DMS153 treated with DMSO at 0.1 percent for 48 hours (cell line): Measurements from ENCODE around the gene PIBF1.
"Not testable (repeated sequence)": the region's sequence is repeated elsewhere in the genome, so short reads cannot be mapped to it uniquely, and the experiment has no call there.

Source experiments
- DNase-seq: peaks from one replicate; lab custom pipeline; 2025; ENCODE audit not compliant: unreplicated experiment; lab: John Stamatoyannopoulos, UW

Gene PIBF1

DNA sequence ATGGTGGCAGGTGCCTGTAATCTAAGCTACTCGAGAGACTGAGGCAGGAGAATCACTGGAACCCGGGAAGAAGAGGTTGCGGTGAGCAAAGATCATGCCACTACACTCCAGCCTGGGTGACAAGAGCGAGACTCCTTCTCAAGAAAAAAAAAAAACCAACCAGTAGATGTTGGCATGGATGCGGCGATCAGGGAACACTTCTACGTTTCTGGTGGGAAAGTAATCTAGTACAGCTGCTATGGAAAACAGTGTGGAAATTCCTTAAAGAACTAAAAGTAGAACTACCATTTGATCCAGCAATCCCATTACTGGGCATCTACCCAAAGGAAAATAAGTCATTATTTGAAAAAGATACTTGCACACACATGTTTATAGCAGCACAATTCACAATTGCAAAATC, 119.6 kb downstream of the PIBF1 start:
- DNase-seq, result not testable (repeated sequence)

DNA sequence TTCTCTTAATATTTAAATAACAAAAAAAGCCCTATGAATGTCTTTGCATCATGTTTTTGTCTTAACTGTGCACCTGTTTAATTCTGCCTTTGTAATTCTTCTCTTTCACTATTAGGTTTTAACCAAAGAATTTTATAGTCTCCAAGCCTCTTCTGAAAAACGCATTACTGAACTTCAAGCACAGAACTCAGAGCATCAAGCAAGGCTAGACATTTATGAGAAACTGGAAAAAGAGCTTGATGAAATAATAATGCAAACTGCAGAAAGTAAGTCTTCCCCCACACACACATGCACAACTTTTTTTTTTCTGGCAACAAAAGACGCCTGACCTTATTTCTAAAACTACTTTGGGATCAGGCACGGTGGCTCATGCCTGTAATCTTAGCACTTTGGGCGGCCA, 126.5 kb downstream of the PIBF1 start:
- DNase-seq, result no peak

DNA sequence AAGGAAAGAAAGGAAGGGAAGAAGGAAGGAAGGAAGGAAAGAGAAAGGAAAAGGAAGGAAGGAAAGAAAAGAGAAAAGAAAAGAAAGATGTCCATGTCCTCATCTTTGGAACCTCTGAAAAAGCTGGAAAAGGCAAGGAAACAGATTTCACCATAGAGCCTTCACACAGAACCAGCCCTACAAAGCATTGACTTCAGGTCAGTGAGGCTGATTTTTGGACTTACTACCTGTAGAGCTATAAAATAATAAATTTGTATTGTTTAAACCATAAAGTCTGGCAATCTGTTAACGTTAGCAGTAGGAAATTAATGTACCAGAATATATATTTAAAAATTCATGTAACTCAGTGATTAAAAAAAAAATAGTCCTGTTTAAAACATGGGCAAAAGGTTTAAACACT, 130.0 kb downstream of the PIBF1 start:
- no peak for DNase-seq

DNA sequence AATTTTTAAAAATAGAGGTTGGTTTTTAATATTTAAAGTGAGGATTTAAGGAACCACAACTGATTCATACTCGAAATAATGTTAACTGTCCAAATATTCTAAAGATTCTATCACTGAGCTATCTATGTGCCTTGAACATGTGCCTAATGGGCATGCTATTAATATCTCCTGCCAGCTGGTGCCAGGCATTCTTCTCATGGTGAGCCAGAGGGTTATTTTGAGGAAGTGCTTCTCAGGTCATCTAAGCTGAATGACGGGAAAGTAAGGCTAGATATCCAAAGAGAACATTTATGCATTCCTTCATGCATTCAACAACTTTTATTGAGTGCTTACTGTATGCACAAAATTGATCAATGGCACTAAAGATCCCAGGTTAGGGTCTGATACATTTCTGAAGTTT, 138.2 kb downstream of the PIBF1 start:
- no peak for DNase-seq

DNA sequence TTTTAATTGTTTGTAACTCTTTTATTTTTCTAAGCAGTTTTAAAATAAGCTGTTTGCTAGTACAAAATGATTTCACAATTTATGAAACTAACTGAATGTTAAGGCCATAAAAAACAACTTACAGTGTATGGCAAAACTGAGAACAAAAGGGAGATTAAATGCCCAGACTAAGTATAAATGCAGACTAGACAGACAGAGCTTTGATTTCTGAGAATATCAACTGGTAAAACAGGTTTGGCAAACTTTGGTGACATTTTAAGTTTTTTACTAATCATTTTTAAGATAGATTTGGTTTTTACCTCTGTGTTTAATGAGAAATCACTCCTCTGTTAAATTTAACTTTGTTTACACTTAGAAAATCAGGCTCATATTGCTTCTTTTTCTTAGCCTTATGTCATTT, 149.4 kb downstream of the PIBF1 start:
- DNase-seq, result no peak

DNA sequence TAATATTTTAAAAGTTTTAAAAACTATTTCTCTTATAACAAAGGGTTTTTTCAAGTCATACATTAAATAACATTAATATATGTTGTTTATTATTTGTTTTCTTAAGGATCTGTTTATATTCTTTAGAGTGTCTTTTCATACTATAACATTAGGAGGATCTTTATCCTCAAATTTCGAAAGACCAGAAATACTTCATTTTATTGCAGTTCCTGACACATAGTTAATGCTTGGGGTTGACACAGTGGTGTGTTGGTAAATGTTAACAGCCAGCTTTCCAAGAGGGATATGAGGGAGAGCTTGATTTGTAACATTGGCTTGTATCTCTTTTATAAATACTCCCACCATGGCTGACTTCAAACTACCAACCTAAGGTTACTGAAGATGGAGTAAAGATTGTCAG, 150.3 kb downstream of the PIBF1 start:
- no peak for DNase-seq

DNA sequence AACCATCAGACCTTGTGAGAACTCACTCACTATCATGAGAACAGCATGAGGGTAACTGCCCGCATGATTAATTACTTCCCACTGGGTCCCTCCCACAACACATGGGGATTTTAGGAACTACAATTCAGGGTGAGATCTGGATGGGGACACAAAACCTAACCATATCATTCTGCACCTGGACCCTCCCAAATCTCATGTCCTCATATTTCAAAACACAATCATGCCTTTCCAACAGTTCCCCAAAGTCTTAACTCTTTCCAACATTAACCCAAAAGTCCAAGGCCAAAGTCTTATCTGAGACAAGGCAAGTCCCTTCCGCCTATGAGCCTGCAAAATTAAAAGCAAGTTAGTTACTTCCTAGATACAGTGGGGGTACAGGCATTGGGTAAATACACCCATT, 164.3 kb downstream of the PIBF1 start:
- not testable (repeated sequence) for DNase-seq

DNA sequence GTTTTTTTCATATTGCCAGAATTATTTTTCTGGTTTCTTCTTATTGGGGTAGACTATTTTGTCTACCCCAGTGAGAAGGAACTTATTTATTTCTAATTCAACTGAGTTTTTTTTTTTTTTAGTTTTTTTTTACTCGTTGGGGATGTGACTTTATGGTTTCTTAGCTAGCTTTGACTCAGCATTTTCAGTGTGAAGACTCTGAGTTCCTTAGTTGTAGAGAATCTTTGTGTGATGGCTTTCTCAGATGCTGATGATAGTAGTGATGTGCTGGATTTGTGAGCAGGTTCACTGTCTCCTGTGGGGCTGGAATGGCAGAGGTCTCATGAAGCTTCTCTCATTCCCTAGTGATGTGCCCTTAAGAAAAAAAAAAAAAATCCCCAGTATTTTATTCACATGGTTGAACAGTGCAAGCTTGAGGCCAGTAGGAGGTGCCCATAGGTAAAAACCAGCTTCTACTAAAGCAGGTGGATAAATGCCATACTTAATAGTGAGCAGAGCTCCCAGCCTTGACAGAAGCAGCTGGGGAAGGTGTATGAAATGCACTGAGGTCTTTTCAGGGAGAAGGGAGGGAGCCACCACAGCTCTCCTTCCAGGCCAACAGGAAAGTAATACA, 170.7 kb downstream of the PIBF1 start:
- DNase-seq, result no peak

DNA sequence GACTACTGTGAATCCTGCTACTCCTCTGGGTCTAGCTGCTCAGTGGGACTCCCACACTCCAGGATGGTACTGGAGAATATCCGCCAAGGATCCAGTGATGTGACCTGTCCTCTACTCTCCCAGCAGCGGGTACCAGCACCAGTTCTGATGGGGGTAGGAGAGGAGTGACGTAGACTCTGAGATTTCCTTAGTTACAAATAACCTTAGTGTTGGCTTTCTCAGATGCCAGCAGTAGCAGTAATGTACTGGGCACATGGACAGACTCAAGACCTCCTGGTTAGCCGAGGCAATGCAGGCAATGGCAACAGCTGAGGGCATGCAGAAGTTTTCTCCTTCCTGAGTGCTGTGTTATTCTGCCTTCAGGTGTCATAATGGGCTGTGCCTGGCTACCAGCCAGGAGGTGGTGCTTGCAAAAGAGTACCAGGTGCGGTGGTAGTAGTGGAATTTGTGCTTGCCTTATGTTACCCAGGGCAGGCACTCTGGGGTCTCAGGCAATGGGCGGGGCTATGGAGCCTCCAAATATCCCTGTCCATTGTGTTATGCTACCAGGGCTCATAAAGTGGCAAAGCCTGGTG, 171.5 kb downstream of the PIBF1 start:
- DNase-seq, result no peak

DNA sequence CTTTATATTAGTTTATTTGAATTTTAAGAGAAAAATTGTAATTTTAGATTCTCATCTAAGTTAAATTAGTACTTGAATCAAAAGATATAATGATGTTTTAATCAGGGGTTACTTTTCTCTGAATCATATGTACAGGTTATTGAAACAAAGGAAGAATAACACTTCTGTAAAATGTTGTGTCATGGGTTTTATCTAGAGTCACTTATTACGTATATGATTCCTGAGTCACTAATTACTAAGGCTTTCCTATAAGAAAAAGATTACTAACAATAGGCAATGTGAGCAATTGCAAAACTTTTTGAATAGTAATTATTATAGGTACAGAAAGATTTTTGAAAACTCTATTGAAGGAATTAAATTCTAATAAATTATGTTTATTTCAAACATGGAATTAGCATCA, 177.7 kb downstream of the PIBF1 start:
- no peak for DNase-seq

DNA sequence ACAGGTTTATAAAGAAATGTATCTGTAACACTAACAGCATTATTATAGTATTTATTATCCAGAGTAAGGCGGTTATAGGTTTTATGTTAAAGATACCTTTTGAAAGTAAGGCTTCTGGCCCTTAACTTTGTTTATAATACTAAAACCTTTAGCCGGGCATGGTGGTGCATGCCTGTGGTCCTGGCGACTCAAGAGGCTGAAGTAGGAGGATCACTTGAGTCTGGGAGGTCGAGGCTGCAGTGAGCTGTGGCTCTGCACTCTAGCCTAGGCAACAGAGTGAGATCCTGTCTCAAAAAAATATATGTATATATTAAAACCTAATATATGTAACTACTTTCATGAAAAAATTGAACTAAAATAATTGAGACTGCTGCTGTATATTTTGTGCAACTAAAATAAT, 178.2 kb downstream of the PIBF1 start:
- DNase-seq, result peak; percentile 43

DNA sequence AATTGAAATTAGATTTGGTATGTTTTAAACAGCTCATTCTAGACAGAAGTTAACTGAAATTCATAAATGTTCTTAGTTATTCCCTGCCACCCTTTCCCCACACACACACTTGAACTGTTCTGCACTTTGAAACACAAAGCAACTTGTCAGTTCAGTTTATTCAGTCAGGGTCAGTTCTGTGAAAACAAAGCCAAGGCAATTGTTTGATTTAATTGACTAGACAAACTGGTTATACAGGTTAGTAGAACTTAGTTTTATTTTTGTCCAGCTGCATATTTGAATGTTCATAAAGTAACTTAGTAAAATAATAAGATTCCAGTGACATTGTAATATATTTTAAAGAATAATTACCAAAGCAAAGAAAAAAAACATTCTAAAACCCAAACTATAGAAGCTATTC, 178.6 kb downstream of the PIBF1 start:
- peak; percentile 92 for DNase-seq

DNA sequence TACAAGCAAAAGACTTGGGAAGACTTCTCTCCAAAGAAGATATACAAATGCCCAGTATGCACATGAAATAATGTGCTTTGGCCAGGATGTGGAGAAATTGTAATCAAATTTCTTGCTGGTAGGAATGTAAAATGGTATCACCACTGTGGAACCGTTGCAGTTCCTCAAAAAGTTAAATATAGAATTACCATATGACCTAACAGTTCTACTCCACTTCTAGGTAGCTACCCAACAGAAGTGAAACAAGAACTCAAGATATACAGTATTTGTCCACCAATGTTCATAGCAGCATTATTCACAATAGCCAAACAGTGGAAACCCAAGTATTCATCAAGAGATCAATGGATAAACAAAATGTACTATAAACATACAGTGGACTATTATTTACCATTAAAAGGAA, 181.8 kb downstream of the PIBF1 start:
- DNase-seq, result no peak

DNA sequence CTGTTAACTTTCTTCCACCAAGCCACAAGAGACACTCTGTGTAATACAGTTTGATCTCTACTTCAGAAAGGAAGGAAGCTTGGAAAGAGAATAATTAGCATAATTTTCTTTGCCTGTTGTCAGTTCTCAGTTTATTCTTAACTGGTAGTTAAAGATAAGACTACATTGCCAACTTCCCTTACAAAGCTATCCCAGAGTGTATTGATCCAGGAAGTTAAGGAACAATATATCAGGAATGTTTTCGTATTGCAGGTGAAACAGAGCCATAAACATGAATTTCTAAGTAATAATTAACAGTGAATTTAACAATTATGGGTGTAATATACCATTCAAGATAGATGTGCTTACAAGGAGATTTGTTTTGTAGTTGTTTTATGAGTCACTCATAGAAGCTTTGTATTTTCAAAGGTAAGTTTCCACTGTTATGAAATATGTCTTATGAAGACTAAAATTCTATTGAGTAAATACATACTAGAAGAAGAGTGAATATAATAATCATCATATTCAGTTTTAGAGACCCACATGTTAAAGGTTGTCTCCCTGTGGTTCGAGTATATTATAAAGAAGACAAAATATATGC, 188.5 kb downstream of the PIBF1 start:
- DNase-seq, result no peak

DNA sequence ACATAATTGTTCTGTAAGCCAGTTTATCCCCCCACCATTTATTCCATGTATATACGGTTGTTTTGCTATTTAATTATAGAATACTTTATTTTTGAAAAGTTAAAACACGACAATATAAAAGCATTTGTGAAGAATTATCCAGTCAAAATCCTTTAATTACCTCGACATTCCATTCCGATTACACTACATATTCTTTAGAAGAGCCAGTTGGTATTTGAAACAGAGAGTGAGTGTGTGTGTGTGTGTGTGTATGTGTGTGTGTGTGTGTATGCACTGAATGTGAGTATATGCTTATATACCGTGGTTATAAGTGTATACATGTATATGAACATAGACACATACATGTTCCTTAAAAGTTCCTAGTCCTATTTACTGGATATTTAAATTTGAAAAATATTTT, 189.0 kb downstream of the PIBF1 start:
- no peak for DNase-seq

DNA sequence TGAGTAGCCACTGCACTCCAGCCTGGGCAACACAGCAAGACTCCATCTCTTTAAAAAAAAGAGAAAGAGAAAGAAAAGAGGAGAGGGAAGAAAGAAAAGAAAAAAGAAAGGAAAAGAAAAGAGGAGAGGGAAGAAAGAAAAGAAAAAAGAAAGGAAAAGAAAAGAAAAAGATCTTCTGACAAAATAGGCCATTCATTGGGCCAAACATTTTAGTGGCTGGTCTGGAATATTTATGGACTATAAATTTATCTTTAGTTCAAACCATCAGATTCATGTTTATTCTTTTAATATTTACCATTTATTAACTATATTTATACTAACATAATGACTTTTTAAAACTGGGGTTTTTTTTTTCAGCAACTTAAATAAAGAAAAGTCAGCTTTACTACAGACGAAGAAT, 191.3 kb downstream of the PIBF1 start:
- no peak for DNase-seq

DNA sequence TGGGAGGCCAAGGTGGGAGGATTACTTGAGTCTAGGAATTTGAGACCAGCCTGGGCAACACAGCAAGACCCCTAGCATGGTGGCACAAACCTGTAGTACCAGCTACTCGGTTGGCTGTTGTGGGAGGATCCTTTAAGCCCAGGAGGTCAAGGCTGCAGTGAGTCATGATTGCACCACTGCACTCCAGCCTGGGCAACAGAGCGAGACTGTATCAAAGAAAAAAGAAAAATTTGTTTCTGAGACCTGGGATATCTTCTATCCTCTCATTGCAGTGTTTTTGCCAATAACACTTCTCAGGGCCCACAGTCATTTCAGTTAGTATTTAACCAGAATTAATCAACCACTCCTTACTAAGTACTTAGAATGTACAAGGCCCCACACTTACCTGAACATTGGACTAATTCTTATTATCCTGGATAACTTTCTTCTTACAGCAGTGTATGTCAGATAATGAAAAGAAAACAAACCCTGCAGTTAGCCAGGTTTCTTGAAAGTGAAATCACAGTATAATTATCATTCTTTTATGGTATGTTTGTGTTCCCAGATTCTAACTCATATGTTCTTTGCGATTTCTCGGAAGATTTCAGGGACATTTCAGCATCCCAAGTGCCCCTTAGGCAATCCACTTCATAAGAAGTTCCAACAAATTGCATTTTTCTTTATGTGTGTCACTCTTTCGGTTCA, 201.3 kb downstream of the PIBF1 start:
- no peak for DNase-seq

DNA sequence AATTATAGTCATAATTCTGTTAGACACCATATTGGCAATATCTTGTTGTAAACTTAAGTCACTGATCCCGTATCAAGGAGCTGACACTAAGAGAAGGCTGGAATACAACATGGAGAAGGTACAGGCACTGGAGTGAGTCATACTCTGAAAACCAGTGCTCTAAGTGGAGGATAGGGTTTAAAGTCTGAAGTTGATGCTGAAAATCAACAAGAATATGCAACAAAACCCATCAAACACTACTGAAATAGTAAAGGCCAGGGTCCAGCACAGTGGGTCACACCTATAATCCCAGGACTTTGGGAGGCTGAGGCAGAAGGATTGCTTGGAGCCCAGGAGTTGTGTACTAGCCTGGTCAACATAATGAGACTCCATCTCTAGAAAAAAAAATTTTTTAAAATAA, 203.7 kb downstream of the PIBF1 start:
- no peak for DNase-seq

DNA sequence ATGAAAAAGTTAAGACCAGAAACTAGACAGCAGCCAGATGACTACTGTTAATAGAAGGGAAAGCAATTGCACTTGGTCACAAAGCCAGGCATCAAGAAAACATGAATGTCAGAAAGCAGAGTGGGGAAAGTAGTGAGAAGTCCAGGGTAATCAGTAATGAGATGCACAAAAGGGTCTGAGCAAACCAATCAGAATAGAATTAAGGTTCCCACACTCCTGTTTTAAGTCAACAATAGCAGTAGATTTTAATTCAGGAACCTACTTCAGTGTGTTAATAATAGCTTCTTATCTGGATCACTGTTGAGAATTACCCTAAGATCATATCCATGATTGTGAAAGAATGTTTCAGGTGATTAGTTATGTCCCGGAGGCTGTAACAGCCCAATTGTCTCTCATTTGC, 204.3 kb downstream of the PIBF1 start:
- DNase-seq, result no peak

DNA sequence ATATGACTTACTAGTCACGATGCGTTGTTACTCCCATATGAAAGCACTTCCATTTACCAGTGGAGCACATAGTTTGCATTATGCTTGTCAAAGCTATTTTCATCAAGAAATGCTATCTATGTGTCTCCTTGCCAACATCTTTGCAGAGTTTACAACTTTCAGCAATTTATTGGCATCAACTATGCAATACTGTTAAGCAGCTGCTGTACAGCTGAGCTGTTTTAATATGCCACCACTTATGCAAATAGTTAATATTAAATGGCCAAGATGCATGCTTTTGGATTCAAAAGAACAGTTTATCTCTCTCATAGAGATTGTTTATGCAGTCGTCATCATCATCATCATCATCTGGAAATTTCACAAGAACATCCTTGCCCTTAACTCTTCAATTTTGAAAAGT, 209.0 kb downstream of the PIBF1 start:
- no peak for DNase-seq

DNA sequence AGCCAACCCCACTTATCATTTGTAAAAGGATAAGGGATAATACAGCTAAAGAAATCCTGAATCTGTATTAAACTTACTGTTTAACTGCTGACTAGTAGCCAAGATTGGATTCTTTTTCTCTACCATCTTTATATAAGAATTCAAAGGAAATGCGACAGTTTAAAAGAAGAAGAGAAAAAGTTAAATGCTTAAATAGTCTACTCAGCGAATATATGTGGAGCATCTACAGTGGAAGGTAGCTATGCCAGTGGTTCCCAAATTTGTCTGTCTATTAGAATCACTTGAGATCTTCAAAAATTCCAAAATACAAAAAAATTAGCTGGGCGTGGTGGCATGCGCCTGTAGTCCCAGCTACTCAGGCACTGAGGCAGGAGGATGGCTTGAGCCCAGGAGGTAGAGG, 216.1 kb downstream of the PIBF1 start:
- DNase-seq, result no peak

DNA sequence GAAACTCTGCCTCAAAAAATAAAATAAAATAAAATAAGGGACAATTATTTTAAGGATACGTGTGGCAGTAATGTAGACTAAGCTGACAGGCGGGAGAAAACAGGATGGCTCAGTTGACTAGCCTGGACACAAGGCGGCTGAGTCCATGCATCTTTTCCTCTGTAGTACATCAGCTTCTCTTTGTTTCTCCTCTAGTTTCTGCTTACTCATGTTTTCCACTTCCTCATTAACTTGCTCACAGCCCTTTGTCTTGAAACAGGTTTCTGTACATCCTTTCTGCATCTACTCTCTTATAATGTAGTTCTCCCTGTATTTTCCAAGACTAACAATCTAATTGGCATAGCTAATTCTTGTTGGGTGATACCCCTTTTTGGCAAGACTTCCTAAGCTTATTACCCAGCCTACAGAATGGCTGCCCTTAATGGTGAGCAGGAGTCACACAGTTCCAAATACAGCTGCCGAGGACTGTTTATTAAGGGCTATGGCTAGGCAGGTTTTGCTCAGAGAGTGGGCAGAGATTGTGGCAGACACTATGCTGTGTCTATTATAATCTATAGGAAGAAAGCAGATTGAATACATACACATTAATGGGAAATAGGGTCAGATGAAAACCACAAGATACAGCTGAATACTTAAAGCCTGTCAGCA, 218.2 kb downstream of the PIBF1 start:
- DNase-seq, result peak; percentile 70
